GM21381 (cell line): ENCODE measurements around the gene HMGN4.
"Not testable (repeated sequence)": the region's sequence is repeated elsewhere in the genome, so short reads cannot be mapped to it uniquely, and the experiment has no call there.

Source experiments
- ATAC-seq: cut with Tn5 transposase; IDR thresholded peaks from one replicate; pipeline ENCODE4 v1.9.1; 2021; ENCODE audit warnings: mild to moderate bottlenecking, moderate library complexity; ENCODE audit not compliant: unreplicated experiment

HMGN4 gene

GRCh38 chr6:26521600-26522391 is 16.4 kb upstream of the HMGN4 start:
- peak; percentile 77 for ATAC-seq

DNA sequence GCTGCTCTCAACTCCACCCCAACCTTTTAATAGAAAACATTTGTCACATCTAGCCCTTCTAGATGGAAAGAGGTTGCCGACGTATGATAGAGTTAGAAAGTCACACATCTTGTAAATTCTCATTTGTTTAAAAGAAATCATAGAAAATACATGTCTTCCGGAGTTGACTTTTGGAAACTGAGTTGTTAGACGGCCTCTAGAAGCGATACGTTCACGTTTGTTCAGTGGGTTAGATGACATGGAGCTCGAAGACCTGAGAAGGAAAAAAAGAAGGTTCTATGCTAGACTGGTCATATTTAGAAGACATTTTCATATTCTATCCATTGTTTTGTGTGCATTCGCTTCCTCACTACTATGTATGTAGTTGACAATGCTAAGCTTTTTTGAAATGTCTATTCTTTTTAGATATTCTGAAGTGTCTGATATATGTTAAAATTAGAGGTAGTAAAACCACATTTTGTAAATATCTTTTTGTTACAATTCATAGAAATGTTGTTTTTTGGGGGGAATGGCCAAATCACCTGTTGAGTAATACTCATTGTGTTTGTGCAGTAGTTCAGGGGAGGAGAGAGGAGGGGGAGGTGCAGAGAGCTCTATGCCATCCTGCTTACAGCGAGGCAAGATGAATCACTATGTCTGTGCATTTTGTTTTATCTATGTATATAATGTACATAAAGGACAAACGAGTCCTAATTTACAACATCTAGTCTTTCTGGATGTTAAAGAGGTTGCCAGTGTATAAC is 15.5 kb upstream of the HMGN4 start:
- ATAC-seq = not testable (repeated sequence)

GRCh38 chr6:26524314-26524713 is 13.9 kb upstream of the HMGN4 start:
- not testable (repeated sequence) for ATAC-seq

GRCh38 chr6:26524722-26525370 is 13.3 kb upstream of the HMGN4 start:
- no peak for ATAC-seq

GRCh38 chr6:26525838-26526237 is 12.3 kb upstream of the HMGN4 start:
- ATAC-seq = no peak

DNA sequence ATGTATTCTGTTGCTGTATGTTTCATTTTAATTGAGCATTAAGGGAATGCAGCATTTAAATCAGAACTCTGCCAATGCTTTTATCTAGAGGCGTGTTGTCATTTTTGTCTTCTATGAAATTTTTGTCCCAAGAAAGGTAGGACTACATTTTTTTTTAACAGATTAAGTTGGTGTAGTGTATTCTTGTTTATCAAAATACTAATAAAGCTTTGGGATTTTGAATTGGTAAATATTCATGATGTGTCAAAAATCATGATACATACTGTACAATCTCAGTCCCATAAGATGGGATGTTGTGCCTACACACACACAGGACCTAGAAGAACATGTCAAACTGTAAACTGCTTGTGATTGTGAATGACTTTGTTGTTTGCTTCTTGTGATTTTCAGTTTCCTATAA is 11.2 kb upstream of the HMGN4 start:
- ATAC-seq = no peak

- no peak for ATAC-seq
Measured at GRCh38 chr6:26530203-26530602, 8.0 kb upstream of the HMGN4 start.

DNA sequence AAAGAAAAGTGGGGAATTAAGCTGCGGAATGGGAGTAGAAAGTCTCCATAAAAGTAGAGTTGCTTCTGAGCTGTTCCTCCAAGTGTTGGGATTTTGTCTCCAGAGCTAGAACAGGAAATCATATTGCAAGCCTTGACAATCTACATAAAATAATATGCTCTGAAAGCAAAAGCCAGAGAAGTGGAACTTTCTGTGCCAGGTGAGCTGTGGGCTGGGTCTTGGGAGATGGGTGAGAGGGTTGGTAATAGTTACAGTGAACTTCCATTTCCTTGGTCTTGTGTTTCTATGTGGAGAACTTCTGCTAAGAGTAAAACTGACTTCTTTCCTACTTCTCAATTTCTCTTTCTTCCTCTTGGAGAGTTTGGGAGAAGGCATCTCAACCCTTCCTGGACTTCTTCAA is 6.3 kb upstream of the HMGN4 start:
- ATAC-seq = no peak

GRCh38 chr6:26532699-26533531 is 5.3 kb upstream of the HMGN4 start:
- no peak for ATAC-seq

- ATAC-seq = no peak
Measured at GRCh38 chr6:26533532-26533931, 4.6 kb upstream of the HMGN4 start.

GRCh38 chr6:26534681-26535465 is 3.3 kb upstream of the HMGN4 start:
- ATAC-seq = no peak

DNA sequence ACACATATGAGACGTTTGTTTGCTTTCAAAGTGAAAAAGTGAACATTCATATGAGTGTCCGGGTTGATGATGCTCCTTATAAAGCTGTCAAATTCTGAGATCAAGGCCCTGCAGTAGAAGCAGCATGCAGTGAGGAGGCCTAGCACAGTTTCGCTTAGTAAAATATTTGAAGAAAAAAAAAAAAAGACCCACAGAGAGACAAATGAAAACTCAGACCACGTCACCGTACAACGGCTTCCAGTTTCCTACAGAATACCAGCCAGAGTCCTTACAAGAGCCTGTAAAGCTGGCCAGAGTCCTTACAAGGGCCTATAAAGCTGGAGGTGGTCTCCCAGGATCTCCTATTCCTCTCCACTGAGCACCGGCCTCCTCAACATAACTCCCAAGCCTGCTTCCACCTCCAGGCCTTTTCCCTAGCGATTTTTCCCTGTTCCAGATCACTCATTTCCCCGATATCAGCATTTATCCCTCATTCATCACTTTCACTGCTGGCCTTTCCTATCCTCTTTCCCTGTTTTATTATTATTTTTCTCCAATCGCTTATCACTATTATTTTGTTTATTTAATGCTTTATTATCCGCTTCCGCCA is 1.5 kb upstream of the HMGN4 start:
- no peak for ATAC-seq

DNA sequence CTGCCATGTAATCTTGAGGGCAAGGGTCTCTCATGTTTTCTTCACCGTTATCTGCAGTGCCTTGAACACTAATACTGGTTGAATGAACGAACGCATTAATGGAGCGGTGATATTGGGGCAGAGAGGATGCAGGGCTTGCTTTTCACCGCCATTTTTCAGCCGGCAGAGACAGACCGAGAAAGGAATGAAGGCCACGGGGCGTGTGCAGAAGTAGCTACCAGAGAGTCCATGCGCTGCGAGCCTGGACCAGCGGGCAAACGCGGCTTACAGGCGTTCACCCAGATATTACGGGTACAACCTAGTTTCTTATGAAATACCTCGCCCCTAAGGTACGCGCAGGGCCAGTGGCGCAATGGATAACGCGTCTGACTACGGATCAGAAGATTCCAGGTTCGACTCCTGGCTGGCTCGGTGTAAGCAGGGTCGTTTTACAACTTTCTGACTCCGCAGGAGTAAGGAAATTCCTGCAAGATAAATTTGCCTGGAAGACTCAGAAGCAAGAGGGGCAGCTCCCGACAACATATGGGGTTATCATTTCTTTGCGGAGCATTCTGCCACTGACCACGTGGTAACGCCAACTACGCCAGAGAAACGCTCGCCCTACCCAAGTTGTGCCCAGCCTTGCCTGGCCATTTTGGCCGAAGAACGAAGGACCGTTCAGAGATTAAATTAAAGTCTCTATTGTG is 863 bp upstream of the HMGN4 start:
- ATAC-seq = peak; percentile 39

DNA sequence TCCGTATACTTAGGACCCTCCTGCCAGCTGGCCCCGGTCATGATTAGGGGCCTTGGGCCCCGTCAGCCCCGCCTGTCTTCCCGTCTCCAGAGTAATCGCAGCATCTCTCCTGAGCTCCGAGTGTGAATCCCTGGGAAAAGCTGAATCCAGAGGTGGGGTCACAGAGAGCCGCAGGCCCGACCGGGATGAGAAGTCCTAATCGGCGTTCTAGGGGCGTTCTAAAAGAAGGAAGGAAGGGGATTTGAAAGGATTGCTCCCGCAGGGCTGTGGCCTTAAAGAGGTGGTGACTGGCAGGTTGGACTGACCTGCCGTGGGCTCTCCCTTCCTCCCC is 371 bp downstream of the HMGN4 start:
- ATAC-seq = no peak

DNA sequence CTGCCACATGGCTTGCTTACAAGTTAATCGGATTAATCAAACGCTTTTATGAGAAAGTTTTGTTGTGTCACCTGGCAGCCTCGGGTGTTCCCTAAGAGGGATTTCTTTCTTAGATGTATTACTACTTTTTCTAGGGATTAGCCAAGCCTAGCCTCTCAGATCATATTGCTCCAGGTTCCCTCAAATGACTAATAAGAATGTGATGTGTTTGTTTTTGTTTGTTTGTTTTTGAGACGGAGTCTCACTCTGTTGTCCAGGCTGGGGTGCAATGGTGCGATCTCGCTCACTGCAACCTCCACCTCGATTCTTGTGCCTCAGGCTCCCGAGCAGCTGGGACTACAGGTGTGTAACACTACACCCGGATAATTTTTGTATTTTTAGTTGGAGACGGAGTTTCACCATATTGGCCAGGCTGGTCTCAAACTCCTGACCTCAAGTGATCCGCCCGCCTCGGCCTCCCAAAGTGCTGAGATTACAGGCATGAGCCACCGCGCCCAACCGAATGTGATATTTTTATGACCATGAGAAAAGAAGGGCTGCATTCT is 977 bp downstream of the HMGN4 start:
- ATAC-seq = no peak

DNA sequence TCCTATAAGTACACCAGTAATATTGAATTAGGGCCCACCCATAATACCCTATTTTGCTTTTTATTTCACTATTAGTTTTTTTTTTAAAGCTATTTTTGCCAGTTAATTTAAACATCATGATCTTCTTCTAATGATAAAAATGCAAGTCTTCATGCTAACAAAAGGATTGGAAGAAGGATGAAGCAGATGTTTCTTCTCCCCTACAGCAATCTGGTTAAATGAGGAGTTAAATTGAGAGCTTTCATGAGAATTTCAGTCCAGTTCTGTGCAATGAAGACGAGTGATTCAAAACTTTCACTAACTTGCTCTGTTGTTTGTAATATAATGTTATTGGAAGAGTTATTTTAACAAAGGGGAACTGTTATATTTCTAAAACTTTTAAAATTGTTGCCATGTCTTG is 3.4 kb downstream of the HMGN4 start:
- ATAC-seq = no peak

- no peak for ATAC-seq
Measured at GRCh38 chr6:26543953-26544352, 5.8 kb downstream of the HMGN4 start.

GRCh38 chr6:26544473-26544872 is 6.3 kb downstream of the HMGN4 start:
- ATAC-seq = no peak

- no peak for ATAC-seq
Measured at GRCh38 chr6:26545627-26546026, 7.5 kb downstream of the HMGN4 start.
